HG03139 (cell line): ENCODE measurements around the gene SH2D4B.
A peak's percentile ranks its signal among the peaks of the same experiment; 100 is the strongest.

ENCODE experiments used
- ATAC-seq: cut with Tn5 transposase; IDR thresholded peaks from one replicate; pipeline ENCODE4 v1.9.1; 2021; ENCODE audit not compliant: unreplicated experiment

SH2D4B gene

GRCh38 chr10:80622153-80622552 lies 84.5 kb downstream of the SH2D4B start:
- no peak for ATAC-seq

GRCh38 chr10:80630324-80630723 lies 92.6 kb downstream of the SH2D4B start:
- ATAC-seq, result no peak

- no peak for ATAC-seq
Measured at GRCh38 chr10:80632742-80633141, 95.0 kb downstream of the SH2D4B start.

- no peak for ATAC-seq
Measured at GRCh38 chr10:80633383-80633860, 95.7 kb downstream of the SH2D4B start.

GRCh38 chr10:80633910-80634309 lies 96.2 kb downstream of the SH2D4B start:
- no peak for ATAC-seq

GRCh38 chr10:80642661-80643060 lies 105.0 kb downstream of the SH2D4B start:
- ATAC-seq, result no peak

- no peak for ATAC-seq
Measured at GRCh38 chr10:80646366-80646765, 108.7 kb downstream of the SH2D4B start.

GRCh38 chr10:80647173-80647833 lies 109.6 kb downstream of the SH2D4B start:
- ATAC-seq, result no peak

GRCh38 chr10:80648106-80648505 lies 110.4 kb downstream of the SH2D4B start:
- ATAC-seq, result no peak

GRCh38 chr10:80649183-80649582 lies 111.5 kb downstream of the SH2D4B start:
- ATAC-seq, result no peak

- no peak for ATAC-seq
Measured at GRCh38 chr10:80655898-80656297, 118.2 kb downstream of the SH2D4B start.

- ATAC-seq, result no peak
Measured at GRCh38 chr10:80658068-80658467, 120.4 kb downstream of the SH2D4B start.

- no peak for ATAC-seq
Measured at GRCh38 chr10:80659289-80659688, 121.6 kb downstream of the SH2D4B start.

- no peak for ATAC-seq
Measured at GRCh38 chr10:80660266-80660665, 122.6 kb downstream of the SH2D4B start.

GRCh38 chr10:80660736-80661135 lies 123.0 kb downstream of the SH2D4B start:
- no peak for ATAC-seq

GRCh38 chr10:80661526-80661925 lies 123.8 kb downstream of the SH2D4B start:
- ATAC-seq, result no peak

GRCh38 chr10:80662429-80663261 lies 124.9 kb downstream of the SH2D4B start:
- ATAC-seq, result peak; percentile 55

- ATAC-seq, result peak; percentile 54
Measured at GRCh38 chr10:80664071-80664680, 126.5 kb downstream of the SH2D4B start.

GRCh38 chr10:80669485-80669884 lies 131.8 kb downstream of the SH2D4B start:
- no peak for ATAC-seq

GRCh38 chr10:80670774-80671173 lies 133.1 kb downstream of the SH2D4B start:
- no peak for ATAC-seq

- no peak for ATAC-seq
Measured at GRCh38 chr10:80671847-80672246, 134.1 kb downstream of the SH2D4B start.

- no peak for ATAC-seq
Measured at GRCh38 chr10:80672613-80673012, 134.9 kb downstream of the SH2D4B start.
